Stimulated activated CD8-positive, alpha-beta memory T cell treated with anti-CD3 and anti-CD28 coated beads, Interleukin-12 subunit alpha, Interleukin-12 subunit beta, amount 100 ng/mL, for 1 hour (primary cell): ENCODE results near the gene DACT2.
"Not testable (repeated sequence)": the region's sequence is repeated elsewhere in the genome, so short reads cannot be mapped to it uniquely, and the experiment has no call there.

Source experiments
- DNase-seq: peaks from one replicate; pipeline ENCODE4 v3.0.0-alpha.2; 2020; ENCODE audit warnings: low read depth

DACT2 gene

GRCh38 chr6:168322966-168323365, 3.4 kb upstream of the DACT2 start:
- no peak for DNase-seq

GRCh38 chr6:168320634-168321033, 1.1 kb upstream of the DACT2 start:
- no peak for DNase-seq

GRCh38 chr6:168318579-168319278, 848 bp downstream of the DACT2 start:
- no peak for DNase-seq

- no peak for DNase-seq
Measured at GRCh38 chr6:168318090-168318489, 1.5 kb downstream of the DACT2 start.

GRCh38 chr6:168315596-168315995, 4.0 kb downstream of the DACT2 start:
- no peak for DNase-seq

GRCh38 chr6:168314948-168315347, 4.6 kb downstream of the DACT2 start:
- DNase-seq = no peak

- DNase-seq = no peak
Measured at GRCh38 chr6:168314021-168314420, 5.6 kb downstream of the DACT2 start.

GRCh38 chr6:168313431-168314011, 6.1 kb downstream of the DACT2 start:
- DNase-seq = no peak

- not testable (repeated sequence) for DNase-seq
Measured at GRCh38 chr6:168312125-168312507, 7.5 kb downstream of the DACT2 start.

- DNase-seq = no peak
Measured at GRCh38 chr6:168311410-168312124, 8.0 kb downstream of the DACT2 start.

GRCh38 chr6:168310945-168311344, 8.6 kb downstream of the DACT2 start:
- no peak for DNase-seq

- no peak for DNase-seq
Measured at GRCh38 chr6:168310403-168310802, 9.2 kb downstream of the DACT2 start.

GRCh38 chr6:168309997-168310396, 9.6 kb downstream of the DACT2 start:
- DNase-seq = no peak

GRCh38 chr6:168309183-168309582, 10.4 kb downstream of the DACT2 start:
- no peak for DNase-seq

GRCh38 chr6:168308390-168309144, 11.0 kb downstream of the DACT2 start:
- no peak for DNase-seq

GRCh38 chr6:168307695-168308021, 11.9 kb downstream of the DACT2 start:
- DNase-seq = no peak

- no peak for DNase-seq
Measured at GRCh38 chr6:168307015-168307694, 12.4 kb downstream of the DACT2 start.

GRCh38 chr6:168305863-168306262, 13.7 kb downstream of the DACT2 start:
- no peak for DNase-seq

- no peak for DNase-seq
Measured at GRCh38 chr6:168305096-168305749, 14.4 kb downstream of the DACT2 start.

GRCh38 chr6:168304752-168305015, 14.9 kb downstream of the DACT2 start:
- no peak for DNase-seq

GRCh38 chr6:168303982-168304751, 15.4 kb downstream of the DACT2 start:
- no peak for DNase-seq
